ENCODE data around the gene D2HGDH. TPM values are rescaled to one million over a fixed set of nuclear protein-coding genes. Genes with fewer than 3 reads are reported as not detected.

The D2HGDH gene
- total and polyA plus RNA-seq, 9 of the 15 experiments (the other 6 are each of a cell fraction or from before 2014, with no cell fraction given) = 0.39 to 30.8 (median 10.3) TPM

DNA sequence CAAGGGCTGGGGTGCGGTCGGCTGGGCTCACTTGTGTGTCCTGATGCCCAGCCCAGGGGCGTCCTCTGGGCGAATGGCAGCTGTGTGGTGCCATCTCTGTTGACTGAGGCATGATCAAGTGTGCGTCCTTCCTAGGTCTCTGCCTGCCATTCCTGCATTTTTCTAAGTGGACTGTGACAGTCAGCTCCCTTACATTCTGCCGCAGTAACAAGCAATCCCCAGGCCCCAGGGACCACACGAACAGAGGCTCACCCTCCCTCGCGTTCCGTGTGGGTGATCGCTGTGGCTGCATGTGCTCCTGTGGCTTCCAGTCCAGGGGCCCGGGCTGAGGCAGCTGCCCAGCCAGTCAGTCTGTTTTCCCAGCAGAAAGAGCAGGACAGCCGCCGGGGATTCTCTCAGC lies 17.8 kb downstream of the D2HGDH start:
- ChIA-PET POLR2A (no interaction called here), CTCF (ENCODE audit: low intra/inter-chr PET ratio) (no interaction called here)
- Histone ChIP-seq H3K27me3 (ENCODE audit: control insufficient read depth in 2 of 2, insufficient read depth in 2 of 2, low read length in 2 of 2) (no peaks in the 10 kb centered on the region), H3K4me3 (no peak overlapping the region), H4K20me1 (replicated peaks; ENCODE audit: control insufficient read depth, insufficient read depth, low read length) (no peaks in the 10 kb centered on the region), H3K27ac (ENCODE audit: extremely low read depth, low read depth, low read length) (no peak overlapping the region), H3K9me1 (ENCODE audit: control insufficient read depth, insufficient read depth, low read length) (no peaks in the 10 kb centered on the region), H3K36me3 (ENCODE audit: control insufficient read depth, insufficient read depth, low read length) (peaks cover 55% of the 10 kb centered on the region; the same call in 2 of the 3 replicates), H3K79me2 (ENCODE audit: control insufficient read depth, insufficient read depth, low read length) (no peaks in the 10 kb centered on the region), H2AFZ (ENCODE audit: low read depth, low read length) (no peak overlapping the region), H3K9ac (ENCODE audit: insufficient read depth in 1 of 2, low read depth in 2 of 2, low read length in 2 of 2) (no peak overlapping the region; a peak in 1 of 4 replicates), H3K4me2 (ENCODE audit: insufficient read depth, low read length) (no peak overlapping the region), H3K9me3 (replicated peaks; ENCODE audit: control insufficient read depth, insufficient read depth, low read depth, low read length) (no peaks in the 10 kb centered on the region), H3K4me1 (replicated peaks in 1 of 2; ENCODE audit: control insufficient read depth in 2 of 2, insufficient read depth in 2 of 2, low read length in 2 of 2) (no peaks in the 10 kb centered on the region; a peak in 1 of 5 replicates)
- whole genome bisulfite sequencing (ENCODE audit: insufficient coverage, low coverage, missing lambda C conversion rate) = 86% methylated on average over 5 of the region's 14 CpGs
- FAIRE-seq (no peak), DNase-seq (ENCODE audit: extremely low read depth in 1 of 4, low spot score in 3 of 4) (no peak), ATAC-seq (no peak)
- TF ChIP-seq ZNF707 (CRISPR knock-in tag; conservative IDR thresholded peaks at IDR 0.05) = no peak
- peak; percentile 92 for TF ChIP-seq ZNF12 (CRISPR knock-in tag; IDR thresholded peaks at IDR 0.05)
- in situ Hi-C loops (cut with MboI) (no loop called here), intact Hi-C loops (cut with micrococcal nuclease) (no loop called here)
- BruUV-seq (replicated peaks) = no TSS peak

DNA sequence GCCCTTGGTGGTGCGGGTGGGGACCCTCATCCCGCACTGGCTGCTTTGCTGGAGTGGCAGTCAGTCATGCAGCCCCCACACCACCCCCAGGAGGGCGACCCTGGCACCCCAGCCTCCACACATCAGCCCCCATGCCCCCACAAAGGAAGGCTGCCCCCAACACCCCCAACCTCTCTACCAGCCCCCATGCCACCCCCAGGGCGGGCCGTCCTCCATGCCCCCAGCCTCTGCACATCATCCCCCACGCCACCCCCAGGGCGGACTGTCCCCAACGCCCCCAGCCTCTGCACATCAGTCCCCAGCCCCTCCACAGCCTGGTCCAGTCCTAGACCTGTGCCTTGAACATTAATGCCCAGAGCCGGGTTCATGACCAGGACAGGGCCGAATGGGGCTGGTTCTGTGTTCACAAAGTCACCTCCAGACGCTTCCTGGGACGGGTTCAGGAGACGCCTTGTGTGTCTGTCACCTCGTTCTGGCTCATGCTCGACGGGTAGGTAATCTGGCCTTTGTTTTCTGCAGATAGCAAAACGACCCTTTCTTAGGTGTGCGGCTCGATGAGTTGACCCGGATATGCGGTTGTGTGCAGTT lies 18.4 kb downstream of the D2HGDH start:
- Histone ChIP-seq H3K4me2 (ENCODE audit: insufficient read depth, low read length) (no peak overlapping the region), H3K9ac (ENCODE audit: insufficient read depth in 1 of 2, low read depth in 2 of 2, low read length in 2 of 2) (no peak overlapping the region; a peak in 1 of 4 replicates), H3K27ac (ENCODE audit: extremely low read depth, low read depth, low read length) (no peak overlapping the region), H2AFZ (ENCODE audit: low read depth, low read length) (no peak overlapping the region), H3K27me3 (ENCODE audit: control insufficient read depth in 2 of 2, insufficient read depth in 2 of 2, low read length in 2 of 2) (no peaks in the 10 kb centered on the region), H3K79me2 (ENCODE audit: control insufficient read depth, insufficient read depth, low read length) (no peaks in the 10 kb centered on the region), H4K20me1 (replicated peaks; ENCODE audit: control insufficient read depth, insufficient read depth, low read length) (no peaks in the 10 kb centered on the region), H3K9me1 (ENCODE audit: control insufficient read depth, insufficient read depth, low read length) (no peaks in the 10 kb centered on the region), H3K36me3 (ENCODE audit: control insufficient read depth, insufficient read depth, low read length) (peaks cover 58% of the 10 kb centered on the region; the same call in 2 of the 3 replicates), H3K9me3 (replicated peaks; ENCODE audit: control insufficient read depth, insufficient read depth, low read depth, low read length) (no peaks in the 10 kb centered on the region), H3K4me1 (replicated peaks in 1 of 2; ENCODE audit: control insufficient read depth in 2 of 2, insufficient read depth in 2 of 2, low read length in 2 of 2) (no peaks in the 10 kb centered on the region; a peak in 1 of 5 replicates), H3K4me3 (no peak overlapping the region)
- CTCF ChIA-PET (ENCODE audit: low intra/inter-chr PET ratio) = no interaction called here
- ATAC-seq (no peak), DNase-seq (ENCODE audit: extremely low read depth in 1 of 4, low spot score in 3 of 4) (no peak), FAIRE-seq (no peak)
- 82% methylated on average over 12 of the region's 21 CpGs for WGBS (ENCODE audit: insufficient coverage, low coverage, missing lambda C conversion rate)
- no peak for TF ChIP-seq SMARCE1 (IDR thresholded peaks at IDR 0.05)
- TF ChIP-seq SNRNP70 (optimal IDR thresholded peaks at IDR 0.05; ENCODE audit: low read depth, low read length) = no peak
- no peak for TF ChIP-seq PPARD (CRISPR knock-in tag; IDR thresholded peaks at IDR 0.05)
- POLR2A ChIA-PET = no interaction called here
- intact Hi-C loops (cut with micrococcal nuclease) = no loop called here
- in situ Hi-C loops (cut with MboI) = no loop called here
- no TSS peak for BruUV-seq (replicated peaks)
